Suppressor macrophage treated with lipopolysaccharide for 4 hours (primary cell): ENCODE results near the gene OR2Z1.
"Not testable (repeated sequence)": the region's sequence is repeated elsewhere in the genome, so short reads cannot be mapped to it uniquely, and the experiment has no call there.

Experiments
- DNase-seq: peaks from one replicate; pipeline ENCODE4 v3.0.0-alpha.2; 2020

OR2Z1 gene

GRCh38 chr19:8705304-8705703, 16.1 kb upstream of the OR2Z1 start:
- not testable (repeated sequence) for DNase-seq

GRCh38 chr19:8705742-8706141, 15.7 kb upstream of the OR2Z1 start:
- no peak for DNase-seq

GRCh38 chr19:8710337-8710736, 11.1 kb upstream of the OR2Z1 start:
- not testable (repeated sequence) for DNase-seq

GRCh38 chr19:8722032-8722431, 598 bp downstream of the OR2Z1 start:
- DNase-seq = no peak

GRCh38 chr19:8724276-8724675, 2.8 kb downstream of the OR2Z1 start:
- no peak for DNase-seq

GRCh38 chr19:8731428-8732169, 10.2 kb downstream of the OR2Z1 start:
- DNase-seq = no peak

- DNase-seq = no peak
Observed at GRCh38 chr19:8738377-8738776, 16.9 kb downstream of the OR2Z1 start.

- not testable (repeated sequence) for DNase-seq
Observed at GRCh38 chr19:8739291-8740065, 18.0 kb downstream of the OR2Z1 start.

- DNase-seq = not testable (repeated sequence)
Observed at GRCh38 chr19:8767257-8767656, 45.8 kb downstream of the OR2Z1 start.

GRCh38 chr19:8769265-8769664, 47.8 kb downstream of the OR2Z1 start:
- not testable (repeated sequence) for DNase-seq

GRCh38 chr19:8773587-8773986, 52.2 kb downstream of the OR2Z1 start:
- DNase-seq = not testable (repeated sequence)
